Measurements from ENCODE around the gene ATP8B1. TPM values are rescaled to one million over a fixed set of nuclear protein-coding genes. Genes with fewer than 3 reads are reported as not detected.
"Not testable (repeated sequence)": the region's sequence is repeated elsewhere in the genome, so short reads cannot be mapped to it uniquely, and the experiment has no call there.

The ATP8B1 gene
- total and polyA plus RNA-seq, 2 of the 4 experiments (the other 2 are of a cell fraction) = 64.3 to 136 TPM

GRCh38 chr18:57820583-57820982 lies 17.5 kb upstream of the ATP8B1 start:
- H3K27me3 ChIP-seq (ENCODE audit: control insufficient read depth, insufficient read depth, low read length); DNase-seq; POLR2A ChIA-PET (ENCODE audit: unreplicated experiment); in situ Hi-C loops (cut with MboI; ENCODE audit: low sequenced_read_pairs); H3K56ac ChIP-seq (ENCODE audit: extremely low read depth, insufficient read depth, low read length); H3K79me1 ChIP-seq (ENCODE audit: low read depth in 1 of 2, low read length in 2 of 2); H3K9ac ChIP-seq (ENCODE audit: low read depth, low read length); BruUV-seq (replicated peaks); intact Hi-C loops (cut with micrococcal nuclease); H4K5ac ChIP-seq (ENCODE audit: low read depth, low read length); H3K9me3 ChIP-seq (ENCODE audit: control insufficient read depth, insufficient read depth, low read length); H3K4me2 ChIP-seq (ENCODE audit: low read depth, low read length); dilution Hi-C loops (cut with HindIII; ENCODE audit: low sequenced_read_pairs, unreplicated experiment); H3K36me3 ChIP-seq (ENCODE audit: control insufficient read depth, insufficient read depth, low read length); H4K20me1 ChIP-seq (ENCODE audit: insufficient read depth, low read length); H3K4me3 ChIP-seq (ENCODE audit: insufficient read depth, low read depth, low read length); H3K27ac ChIP-seq (ENCODE audit: insufficient read depth, low read length); CTCF ChIA-PET; H2AK9ac ChIP-seq (replicated peaks; ENCODE audit: low read depth, low read length, poor library complexity): not testable (repeated sequence)
- peak overlapping the region; percentile 2 to 94; a peak in 2 of 4 replicates for H4K8ac ChIP-seq (ENCODE audit: low read depth in 2 of 2, low read length in 2 of 2)
- H3K18ac ChIP-seq (ENCODE audit: low read depth, low read length) = peak overlapping the region; percentile 2; the same call in 1 of the 2 replicates
- peak overlapping the region; percentile 69 for H2BK5ac ChIP-seq (ENCODE audit: low read depth, low read length, poor library complexity, severe bottlenecking)
- peak overlapping the region; percentile 87 for H2BK120ac ChIP-seq (ENCODE audit: low read depth, low read length)
- peak overlapping the region; percentile 57; the same call in 1 of the 2 replicates for H3K23ac ChIP-seq (ENCODE audit: low read depth, low read length)
- peak overlapping the region; percentile 33; the same call in 1 of the 3 replicates for H2BK15ac ChIP-seq (ENCODE audit: low read depth, low read length)
- peak overlapping the region; percentile 8; the same call in 1 of the 2 replicates for H4K91ac ChIP-seq (ENCODE audit: insufficient read depth, low read depth, low read length)
- peak overlapping the region; percentile 74 for H2AFZ ChIP-seq (replicated peaks; ENCODE audit: low read length, poor library complexity)
- H3K9me1 ChIP-seq (ENCODE audit: insufficient read depth, low read length) = peaks cover 15% of the 10 kb centered on the region
- peak overlapping the region; percentile 56; the same call in 1 of the 2 replicates for H3K14ac ChIP-seq (replicated peaks; ENCODE audit: low read depth, low read length)
- peak overlapping the region; percentile 80; the same call in 1 of the 2 replicates for H2AK5ac ChIP-seq (ENCODE audit: low read depth, low read length)
- H2BK20ac ChIP-seq (ENCODE audit: low read depth, low read length) = peak overlapping the region; percentile 97
- H3K4me1 ChIP-seq (ENCODE audit: control insufficient read depth, insufficient read depth, low read length) = peaks cover 16% of the 10 kb centered on the region
- 100% methylated on average over 1 of the region's 2 CpGs; no CpG with 5 or more reads in 1 of the 2 experiments for WGBS, 2 experiments (ENCODE audit: extremely low coverage in 2 of 2, insufficient read length in 1 of 2)
- ATAC-seq (ENCODE audit: low read depth) = 0 out of 2 replicates have a peak, but pooled peaks have one; percentile 16
- H3K4ac ChIP-seq (ENCODE audit: low read depth, low read length) = peak overlapping the region; percentile 77
